Natural killer cell (primary cell): ENCODE results near the gene SLC12A6. TPM values are rescaled to one million over a fixed set of nuclear protein-coding genes. Genes with fewer than 3 reads are reported as not detected.
"Not testable (repeated sequence)": the region's sequence is repeated elsewhere in the genome, so short reads cannot be mapped to it uniquely, and the experiment has no call there.

Source experiments
- ATAC-seq, 3 donors: fragments of 150-1000 bp in 2 of 3; fragments of 200-7000 bp in 1 of 3; cut with Tn5 transposase; 1 replicate in 1 of 3; 2 replicates in 2 of 3; pipeline ENCODE4 v1.10.0; 2021; ENCODE audit warnings: mild to moderate bottlenecking in 2 of 3, moderate library complexity in 2 of 3
- DNase-seq, 2 donors: peaks; one replicate each; pipeline versions ENCODE4 v3.0.0 to v3.0.0-alpha.2; 2013 to 2021; ENCODE audit warnings: mixed read lengths in 1 of 2
- H3K27ac ChIP-seq: one replicate; pipeline ENCODE4 v1.5.1; 2013; ENCODE audit warnings: mild to moderate bottlenecking, low read length
- H3K27me3 ChIP-seq: one replicate; pipeline ENCODE4 v1.6.1; 2013; ENCODE audit warnings: low read length; ENCODE audit not compliant: control insufficient read depth, insufficient read depth
- H3K36me3 ChIP-seq: one replicate; pipeline ENCODE4 v1.6.1; 2013; ENCODE audit warnings: low read length; ENCODE audit not compliant: control insufficient read depth, insufficient read depth
- H3K4me1 ChIP-seq: one replicate; pipeline ENCODE4 v1.6.1; 2013; ENCODE audit warnings: low read length; ENCODE audit not compliant: control insufficient read depth, insufficient read depth
- H3K4me3 ChIP-seq: one replicate; pipeline ENCODE4 v1.5.1; 2013; ENCODE audit warnings: low read length
- H3K9me3 ChIP-seq: one replicate; pipeline ENCODE4 v1.6.1; 2013; ENCODE audit warnings: low read length; ENCODE audit not compliant: control insufficient read depth, insufficient read depth
- H3K27ac Mint-ChIP-seq, 2 donors: one replicate each; pipeline ENCODE4 v1.8.0; 2022; ENCODE audit warnings: mild to moderate bottlenecking in 2 of 2, mixed read lengths in 2 of 2, moderate library complexity in 1 of 2
- H3K27me3 Mint-ChIP-seq, 2 donors: one replicate each; pipeline ENCODE4 v1.8.0; 2022; ENCODE audit warnings: low read depth in 2 of 2, mixed read lengths in 2 of 2
- H3K36me3 Mint-ChIP-seq: one replicate; pipeline ENCODE4 v1.8.0; 2022; ENCODE audit warnings: mixed read lengths
- H3K4me1 Mint-ChIP-seq, 2 donors: one replicate each; pipeline ENCODE4 v1.8.0; 2022; ENCODE audit warnings: mixed read lengths in 2 of 2
- H3K4me3 Mint-ChIP-seq: one replicate; pipeline ENCODE4 v1.8.0; 2022; ENCODE audit warnings: mild to moderate bottlenecking, moderate library complexity, mixed read lengths
- H3K9me3 Mint-ChIP-seq, 2 donors: one replicate each; pipeline ENCODE4 v1.8.0; 2022; ENCODE audit warnings: mixed read lengths in 2 of 2
- CTCF ChIP-seq: fragments of 200-600 bp; IDR thresholded peaks from one replicate; pipeline ENCODE4 v1.8.0; 2022; ENCODE audit warnings: antibody characterized with exemption
- WGBS: methylation state at CpG from one replicate; pipeline ENCODE4 v1.1.7; 2013; ENCODE audit warnings: missing lambda C conversion rate; ENCODE audit not compliant: insufficient coverage; 5-methylcytosine and 5-hydroxymethylcytosine counted together
- intact Hi-C: fragments of 100-400 bp; cut with micrococcal nuclease; formaldehyde crosslinking; loops from one replicate; pipeline ENCODE4 v1.14.2; 2022
- total RNA-seq, 4 donors: library from RNA; stranded (reverse); fragments of 120-200 nt in 1 of 4; gene quantifications; one replicate each; pipeline versions ENCODE4 v1.2.3 to v1.2.4, GENCODE V29; 2013 to 2022

SLC12A6 gene
- total RNA-seq, 3 donors from 2014 or later (not counting 1 experiment from before 2014, with no cell fraction given): 56.1 to 82.9 (median 79.5) TPM

GRCh38 chr15:34206011-34206410, 131.6 kb downstream of the SLC12A6 start:
- no peaks in the 10 kb centered on the region for H3K27me3 Mint-ChIP-seq
- Histone ChIP-seq H3K9me3 (no peaks in the 10 kb centered on the region), H3K4me1 (peaks cover 6% of the 10 kb centered on the region), H3K36me3 (peaks cover 3% of the 10 kb centered on the region), H3K4me3 (no peak overlapping the region), H3K27ac (no peak overlapping the region), H3K27me3 (no peaks in the 10 kb centered on the region)
- peaks cover 18 to 33% of the 10 kb centered on the region in 2 donors for H3K4me1 Mint-ChIP-seq
- H3K9me3 Mint-ChIP-seq: no peaks in the 10 kb centered on the region
- intact Hi-C loops: no loop called here
- no peaks in the 10 kb centered on the region for H3K36me3 Mint-ChIP-seq
- 96% methylated on average over 4 of the region's 4 CpGs for WGBS
- H3K4me3 Mint-ChIP-seq: peak overlapping the region; percentile 8
- no peak for ATAC-seq
- H3K27ac Mint-ChIP-seq: no peak overlapping the region
- no peak for DNase-seq
- TF ChIP-seq CTCF: no peak

DNA sequence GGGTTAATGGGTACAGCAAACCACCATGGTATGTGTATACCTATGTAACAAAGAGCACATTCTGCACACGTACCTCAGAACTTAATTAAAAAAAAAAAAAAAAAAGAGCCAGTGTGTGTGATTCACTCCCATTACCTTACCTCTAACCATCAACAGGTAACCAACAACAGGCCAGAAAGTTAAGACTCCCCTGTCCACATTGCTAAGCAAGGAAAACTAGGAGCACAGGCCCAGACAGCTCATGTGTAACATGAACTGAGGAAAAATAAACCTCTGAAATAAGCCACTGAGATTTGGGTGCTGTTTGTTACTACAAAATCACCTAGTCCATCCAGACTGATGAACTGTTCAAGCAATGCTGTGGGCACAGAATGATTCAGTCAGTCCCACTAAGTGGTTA, 133.6 kb downstream of the SLC12A6 start:
- peaks cover 3% of the 10 kb centered on the region for H3K36me3 ChIP-seq
- no peaks in the 10 kb centered on the region for H3K9me3 ChIP-seq
- intact Hi-C loops: no loop called here
- Mint-ChIP-seq H3K36me3 (no peaks in the 10 kb centered on the region), H3K4me1 (peaks cover 15 to 27% of the 10 kb centered on the region in 2 donors), H3K9me3 (no peaks in the 10 kb centered on the region), H3K4me3 (no peak overlapping the region), H3K27ac (no peak overlapping the region), H3K27me3 (no peaks in the 10 kb centered on the region)
- no peaks in the 10 kb centered on the region for H3K27me3 ChIP-seq
- peaks cover 3% of the 10 kb centered on the region for H3K4me1 ChIP-seq
- H3K4me3 ChIP-seq: no peak overlapping the region
- WGBS: 100% methylated on average over 1 of the region's 1 CpG
- no peak for TF ChIP-seq CTCF
- ATAC-seq: no peak
- no peak overlapping the region for H3K27ac ChIP-seq
- no peak for DNase-seq

DNA sequence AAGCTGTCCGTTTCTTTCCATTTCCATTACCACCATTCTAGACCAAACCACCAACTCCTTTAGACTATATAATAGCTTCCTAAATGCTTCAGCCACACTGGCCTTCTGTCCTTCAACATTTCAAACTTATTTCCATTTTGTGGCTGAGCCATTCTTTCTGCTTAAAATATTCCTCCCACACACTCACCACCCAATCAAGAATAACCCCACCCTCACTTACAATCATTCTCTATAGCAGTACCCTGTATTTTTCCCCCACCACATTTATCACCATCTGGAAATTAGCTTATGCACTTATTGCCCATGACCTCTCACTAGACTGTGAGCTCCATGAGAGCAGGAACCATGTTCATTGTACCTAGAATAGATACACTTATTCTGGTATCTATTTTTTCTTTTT, 134.3 kb downstream of the SLC12A6 start:
- Histone ChIP-seq H3K9me3 (no peaks in the 10 kb centered on the region), H3K27ac (no peak overlapping the region), H3K4me3 (no peak overlapping the region), H3K4me1 (no peaks in the 10 kb centered on the region), H3K27me3 (no peaks in the 10 kb centered on the region), H3K36me3 (peaks cover 3% of the 10 kb centered on the region)
- H3K4me3 Mint-ChIP-seq: no peak overlapping the region
- H3K27ac Mint-ChIP-seq: no peak overlapping the region
- no peak for DNase-seq
- intact Hi-C loops: no loop called here
- H3K36me3 Mint-ChIP-seq: no peaks in the 10 kb centered on the region
- H3K27me3 Mint-ChIP-seq: no peaks in the 10 kb centered on the region
- H3K9me3 Mint-ChIP-seq: no peaks in the 10 kb centered on the region
- 92% methylated on average over 1 of the region's 1 CpG for WGBS
- peaks cover 9 to 21% of the 10 kb centered on the region in 2 donors for H3K4me1 Mint-ChIP-seq
- no peak for TF ChIP-seq CTCF
- no peak for ATAC-seq

GRCh38 chr15:34193272-34193671, 144.3 kb downstream of the SLC12A6 start:
- H3K27me3 Mint-ChIP-seq, H3K9me3 ChIP-seq, ATAC-seq, H3K4me3 ChIP-seq, intact Hi-C loops, DNase-seq, H3K27ac ChIP-seq, H3K36me3 Mint-ChIP-seq, H3K4me3 Mint-ChIP-seq, H3K27ac Mint-ChIP-seq, H3K9me3 Mint-ChIP-seq, H3K27me3 ChIP-seq, H3K36me3 ChIP-seq, H3K4me1 ChIP-seq: not testable (repeated sequence)
- peaks cover 5 to 21% of the 10 kb centered on the region in 2 donors for H3K4me1 Mint-ChIP-seq
- WGBS: 83% methylated on average over 7 of the region's 7 CpGs
